RCC 7860 (cell line): Measurements from ENCODE around the gene APOL6.
A peak's percentile ranks its signal among the peaks of the same experiment; 100 is the strongest.

ENCODE experiments used
- DNase-seq: peaks from one replicate; pipeline ENCODE4 v3.0.0-alpha.2; 2015; ENCODE audit warnings: low spot score
- FAIRE-seq: peaks from 2 replicates; lab custom pipeline; 2012; peaks lifted over from hg19 to GRCh38; lab: Jason Lieb, UNC

APOL6 gene, protein sequence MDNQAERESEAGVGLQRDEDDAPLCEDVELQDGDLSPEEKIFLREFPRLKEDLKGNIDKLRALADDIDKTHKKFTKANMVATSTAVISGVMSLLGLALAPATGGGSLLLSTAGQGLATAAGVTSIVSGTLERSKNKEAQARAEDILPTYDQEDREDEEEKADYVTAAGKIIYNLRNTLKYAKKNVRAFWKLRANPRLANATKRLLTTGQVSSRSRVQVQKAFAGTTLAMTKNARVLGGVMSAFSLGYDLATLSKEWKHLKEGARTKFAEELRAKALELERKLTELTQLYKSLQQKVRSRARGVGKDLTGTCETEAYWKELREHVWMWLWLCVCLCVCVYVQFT

GRCh38 chr22:35648066-35649025, at the start of gene APOL6:
APOL6 (plus strand) TSS chr22:35648446; CDS start chr22:35656426, 7,980 bp downstream.
- FAIRE-seq (no peak), DNase-seq (peak; percentile 61)

DNA sequence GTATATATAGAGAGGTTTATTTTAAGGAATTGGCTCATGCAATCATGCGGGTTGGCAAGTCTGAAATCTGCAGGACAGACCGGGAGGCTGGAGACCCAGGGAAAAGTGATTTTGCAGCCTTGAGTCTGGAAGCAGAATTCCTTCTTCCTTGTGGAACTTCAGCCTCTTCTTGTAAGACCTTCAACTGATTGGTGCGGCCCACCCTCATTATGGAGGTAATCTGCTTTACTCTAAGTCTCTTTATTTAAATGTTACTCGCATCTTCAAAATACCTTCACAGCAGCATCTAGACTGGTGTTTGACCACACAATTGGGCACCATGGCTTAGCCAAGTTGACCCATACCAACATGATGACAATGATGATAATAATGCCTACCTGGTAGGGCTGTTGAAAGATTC, 48.9 kb upstream of the APOL6 start:
- FAIRE-seq: no peak
- no peak for DNase-seq

DNA sequence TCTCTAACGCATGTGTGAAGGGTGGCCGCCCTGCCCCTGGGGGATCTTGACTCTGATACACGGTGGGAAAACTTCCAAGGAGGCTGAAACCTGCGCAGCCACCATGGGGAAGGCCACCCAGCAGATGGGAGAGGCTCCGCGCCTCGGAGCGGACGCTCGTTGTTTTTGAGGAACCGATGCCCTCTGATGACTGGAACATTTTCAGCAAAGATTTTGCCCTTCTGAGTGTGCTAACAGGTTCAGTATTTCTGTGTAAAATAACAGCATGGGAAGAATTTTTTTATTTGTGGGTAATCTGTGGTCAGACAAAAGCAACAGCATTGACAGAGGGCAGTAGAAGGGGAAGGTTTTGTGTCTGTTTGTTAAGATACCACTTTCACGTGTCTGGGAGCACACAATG, 47.8 kb upstream of the APOL6 start:
- DNase-seq: no peak
- no peak for FAIRE-seq

- no peak for DNase-seq
Observed at GRCh38 chr22:35601013-35601580, 47.1 kb upstream of the APOL6 start.

GRCh38 chr22:35601743-35602615, 46.3 kb upstream of the APOL6 start:
- FAIRE-seq: peak; percentile 68

More at GRCh38 chr22:35601013-35601580, 47.1 kb upstream of the APOL6 start:
- FAIRE-seq: no peak

GRCh38 chr22:35604621-35605368, 43.5 kb upstream of the APOL6 start:
- DNase-seq (peak; percentile 86), FAIRE-seq (peak; percentile 77)

More at GRCh38 chr22:35601743-35602615, 46.3 kb upstream of the APOL6 start:
- DNase-seq: peak; percentile 84

DNA sequence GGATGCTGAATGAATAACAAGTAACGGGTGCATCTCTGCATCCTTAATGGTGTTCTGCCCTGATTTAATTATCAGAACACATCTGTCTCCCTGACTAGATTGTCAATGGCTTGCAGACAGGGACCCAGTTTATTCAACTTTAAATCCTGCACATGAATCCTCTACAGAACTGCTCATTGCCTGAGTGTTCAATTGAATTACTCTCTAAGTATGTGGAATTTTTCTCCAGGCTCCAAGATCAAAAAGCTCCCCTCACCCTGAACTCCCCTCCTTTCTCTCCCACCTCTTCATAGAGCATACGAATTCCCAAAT, 42.9 kb upstream of the APOL6 start:
- DNase-seq: no peak
- FAIRE-seq: no peak

- FAIRE-seq: no peak
- DNase-seq: no peak
Observed at GRCh38 chr22:35605851-35606481, 42.3 kb upstream of the APOL6 start.

DNA sequence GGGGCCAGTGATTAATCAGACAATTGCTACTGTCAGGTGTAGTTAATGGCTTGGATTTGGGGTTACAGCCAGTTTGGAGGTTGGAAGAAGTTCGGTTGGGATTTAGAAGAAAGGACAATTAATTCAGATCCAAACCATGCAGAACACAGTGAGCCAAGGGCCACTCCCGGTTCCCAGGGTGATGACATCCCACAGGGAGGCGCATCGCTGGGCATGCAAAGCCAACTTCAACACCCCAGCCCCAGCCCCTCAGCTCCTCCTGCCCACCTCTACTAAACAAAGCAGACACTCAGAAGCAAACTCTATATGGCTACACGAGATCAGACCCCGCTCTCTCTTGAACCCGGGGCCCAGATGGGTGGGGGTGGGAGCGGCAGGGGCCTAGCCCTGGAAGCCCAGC, 41.3 kb upstream of the APOL6 start:
- FAIRE-seq: no peak

GRCh38 chr22:35608088-35608487, 40.2 kb upstream of the APOL6 start:
- FAIRE-seq: no peak

More for the DNA sequence above, 41.3 kb upstream of the APOL6 start:
- DNase-seq: no peak

DNA sequence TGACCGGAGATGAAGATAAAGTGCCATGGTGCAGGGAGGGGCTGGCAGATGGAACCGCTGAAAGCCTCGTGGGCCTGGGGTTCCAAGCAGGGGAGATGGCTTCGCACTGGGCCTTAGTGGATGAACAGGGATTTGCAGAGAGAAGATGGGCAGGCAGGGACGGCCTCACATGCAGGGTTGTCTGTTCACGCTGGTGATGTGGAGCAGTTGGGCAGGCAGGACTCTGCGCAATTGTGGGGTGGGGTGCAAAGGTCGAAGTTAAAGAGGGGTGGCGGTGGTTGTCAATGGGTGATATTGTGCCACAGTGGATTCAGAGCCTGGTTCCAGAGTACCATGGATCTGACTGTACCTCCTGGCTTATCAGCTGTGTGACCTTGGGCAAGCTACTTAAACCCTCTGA, 39.0 kb upstream of the APOL6 start:
- FAIRE-seq: no peak
- DNase-seq: no peak

More at GRCh38 chr22:35608088-35608487, 40.2 kb upstream of the APOL6 start:
- no peak for DNase-seq

GRCh38 chr22:35609761-35610160, 38.5 kb upstream of the APOL6 start:
- no peak for DNase-seq
- FAIRE-seq: no peak

- DNase-seq (no peak), FAIRE-seq (no peak)
Observed at GRCh38 chr22:35610741-35611140, 37.5 kb upstream of the APOL6 start.

DNA sequence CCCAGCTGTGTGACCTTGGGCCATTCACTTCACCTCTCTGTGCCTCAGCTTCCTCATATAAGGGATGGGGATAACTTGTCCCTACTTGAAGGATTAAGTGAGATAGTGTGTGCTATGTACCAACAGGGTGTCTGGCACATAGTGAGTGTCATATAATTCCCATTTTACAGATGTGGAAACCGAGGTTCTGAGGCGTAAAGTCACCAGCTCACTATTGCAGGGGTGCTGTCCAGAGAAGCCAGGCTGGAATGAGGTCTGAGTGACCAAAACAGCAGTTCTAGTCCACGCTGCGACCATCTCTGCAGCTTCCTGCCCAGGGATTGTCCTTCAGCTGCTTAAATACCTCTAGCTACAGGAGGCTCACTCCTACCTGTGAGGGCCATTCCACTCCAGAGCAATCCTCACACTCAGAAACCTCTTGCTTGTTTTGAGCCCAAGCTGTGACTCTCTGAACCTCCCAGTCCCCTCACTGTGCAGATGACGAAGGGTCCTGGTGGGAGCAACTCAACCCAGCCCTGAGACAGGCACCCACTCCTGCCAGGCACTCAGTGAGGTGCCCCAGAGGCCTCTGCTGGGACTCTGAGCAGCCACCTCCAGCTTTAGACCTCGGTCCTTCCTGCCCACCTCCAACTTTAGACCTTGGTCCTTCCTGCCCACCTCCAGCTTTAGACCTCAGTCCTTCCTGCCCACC, 36.9 kb upstream of the APOL6 start:
- FAIRE-seq (no peak), DNase-seq (no peak)

- DNase-seq: no peak
Observed at GRCh38 chr22:35611891-35612576, 36.2 kb upstream of the APOL6 start.

GRCh38 chr22:35612903-35613302, 35.3 kb upstream of the APOL6 start:
- no peak for FAIRE-seq
- DNase-seq: no peak

More at GRCh38 chr22:35611891-35612576, 36.2 kb upstream of the APOL6 start:
- FAIRE-seq: no peak

- DNase-seq (no peak), FAIRE-seq (no peak)
Observed at GRCh38 chr22:35614404-35614803, 33.8 kb upstream of the APOL6 start.

DNA sequence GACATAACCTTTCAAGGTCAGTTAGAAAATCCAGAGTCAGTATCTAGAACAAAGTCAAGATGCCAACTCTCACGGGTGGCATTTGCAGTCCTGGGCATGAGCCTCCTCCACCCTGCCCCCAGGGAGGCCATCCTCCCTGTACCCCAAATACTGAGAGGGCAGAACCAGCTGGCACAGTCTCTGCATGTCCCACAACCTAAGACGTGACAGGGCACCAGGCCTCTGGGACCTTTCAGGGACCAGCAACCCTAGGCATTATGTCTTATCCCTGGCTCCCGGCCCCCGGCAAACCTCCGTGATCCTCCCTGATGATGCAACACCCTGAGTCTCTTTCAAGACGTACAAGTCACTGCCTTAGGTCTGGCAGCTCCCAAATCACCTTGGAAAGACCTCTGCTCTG, 33.1 kb upstream of the APOL6 start:
- no peak for FAIRE-seq
- DNase-seq: no peak
